Mesenteric fat pad (tissue), 1 donor: ENCODE data around the gene FBXO48. TPM values are rescaled to one million over a fixed set of nuclear protein-coding genes. Genes with fewer than 3 reads are reported as not detected.

Source experiments
- DNase-seq: peaks from one replicate; pipeline ENCODE4 v3.0.0-alpha.2; 2020; ENCODE audit warnings: low spot score
- total RNA-seq: library from RNA; stranded (reverse); fragmentation: NEBNext Ultra II Directional; extraction: Animal tissue kit (Norgen Biotek cat#: 25700); gene quantifications from one replicate; pipeline ENCODE4 v1.2.1, GENCODE V29; 2021
- donor health status: DM: yes; HTN: yes; CAD: no.

FBXO48 gene
- total RNA-seq, 1 donor from 2014 or later: 1.5 TPM

GRCh38 chr2:68414876-68415275 lies 52.2 kb downstream of the FBXO48 start:
- no peak for DNase-seq

- no peak for DNase-seq
Measured at GRCh38 chr2:68414452-68414851, 52.6 kb downstream of the FBXO48 start.

GRCh38 chr2:68413466-68413865 lies 53.6 kb downstream of the FBXO48 start:
- no peak for DNase-seq

GRCh38 chr2:68412127-68412819 lies 54.8 kb downstream of the FBXO48 start:
- no peak for DNase-seq

GRCh38 chr2:68411397-68412126 lies 55.5 kb downstream of the FBXO48 start:
- no peak for DNase-seq

Other genes starting within 250 kb of the FBXO48 start
- 66.2 TPM for gene PPP3R1, start 214.8 kb downstream of the FBXO48 start, total RNA-seq
- 31.6 TPM for gene CNRIP1, start 147.3 kb downstream of the FBXO48 start, total RNA-seq
- 30.0 TPM for gene PLEK, start 102.0 kb downstream of the FBXO48 start, total RNA-seq
- gene APLF, start 291 bp upstream of the FBXO48 start, total RNA-seq: 6.4 TPM
- 1.3 TPM for gene PROKR1, start 176.3 kb upstream of the FBXO48 start, total RNA-seq